ENCODE data around the gene PARD6G.

DNA sequence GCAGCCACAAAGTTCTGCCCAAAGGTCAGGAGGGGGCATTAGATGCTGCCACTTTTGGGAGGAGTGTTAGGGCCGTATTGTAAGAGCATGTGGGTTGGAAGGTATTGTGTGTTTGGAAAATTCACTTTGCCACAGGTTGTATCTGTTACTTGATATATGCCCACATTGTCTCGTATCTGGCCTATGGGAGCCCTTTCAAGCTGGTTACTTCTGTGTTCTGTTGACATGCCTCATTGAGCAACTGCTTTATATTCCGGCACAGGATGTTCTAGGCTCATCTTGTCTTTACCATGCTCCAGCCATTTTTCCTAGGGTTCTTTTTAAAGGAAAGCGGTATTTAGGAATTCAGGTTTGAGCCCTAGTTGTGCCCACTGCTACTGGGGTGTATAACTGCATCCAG lies 132.3 kb downstream of the PARD6G start:
- TF ChIP-seq POLR2AphosphoS5 (IDR thresholded peaks at IDR 0.05) (no peak), POLR2A (IDR thresholded peaks at IDR 0.05) (no peak)

Data from upper lobe of left lung (tissue), 4 donors.